Stimulated activated CD8-positive, alpha-beta memory T cell treated with anti-CD3 and anti-CD28 coated beads, Interleukin-4, amount 100 ng/mL, for 48 hours (primary cell): ENCODE measurements around the gene POU2F1.

ENCODE experiments used
- DNase-seq: peaks from one replicate; pipeline ENCODE4 v3.0.0-alpha.2; 2020

The POU2F1 gene

GRCh38 chr1:167371030-167371429 lies 150.3 kb downstream of the POU2F1 start:
- no peak for DNase-seq

GRCh38 chr1:167373398-167373797 lies 152.7 kb downstream of the POU2F1 start:
- DNase-seq: no peak

- no peak for DNase-seq
These were observed 153.3 kb downstream of the POU2F1 start for GRCh38 chr1:167373986-167374385.

- DNase-seq: no peak
These were observed 155.3 kb downstream of the POU2F1 start for GRCh38 chr1:167375949-167376348.

GRCh38 chr1:167387251-167387910 lies 166.7 kb downstream of the POU2F1 start:
- DNase-seq: no peak

GRCh38 chr1:167388976-167389375 lies 168.3 kb downstream of the POU2F1 start:
- no peak for DNase-seq

GRCh38 chr1:167392200-167392696 lies 171.6 kb downstream of the POU2F1 start:
- no peak for DNase-seq

GRCh38 chr1:167400359-167400953 lies 179.8 kb downstream of the POU2F1 start:
- DNase-seq: no peak

- peak; percentile 56 for DNase-seq
These were observed 180.7 kb downstream of the POU2F1 start for GRCh38 chr1:167401260-167401873.

- DNase-seq: no peak
These were observed 183.6 kb downstream of the POU2F1 start for GRCh38 chr1:167404161-167404888.

- DNase-seq: no peak
These were observed 184.2 kb downstream of the POU2F1 start for GRCh38 chr1:167404908-167405307.

GRCh38 chr1:167408355-167408754 lies 187.7 kb downstream of the POU2F1 start:
- no peak for DNase-seq

GRCh38 chr1:167409183-167409582 lies 188.5 kb downstream of the POU2F1 start:
- no peak for DNase-seq

- no peak for DNase-seq
These were observed 191.4 kb downstream of the POU2F1 start for GRCh38 chr1:167412072-167412471.

- no peak for DNase-seq
These were observed 192.2 kb downstream of the POU2F1 start for GRCh38 chr1:167412920-167413319.

- no peak for DNase-seq
These were observed 192.6 kb downstream of the POU2F1 start for GRCh38 chr1:167413328-167413727.

GRCh38 chr1:167416506-167416905 lies 195.8 kb downstream of the POU2F1 start:
- DNase-seq: no peak

- no peak for DNase-seq
These were observed 197.7 kb downstream of the POU2F1 start for GRCh38 chr1:167418391-167418790.

GRCh38 chr1:167419245-167419644 lies 198.6 kb downstream of the POU2F1 start:
- no peak for DNase-seq

- DNase-seq: no peak
These were observed 199.8 kb downstream of the POU2F1 start for GRCh38 chr1:167420510-167420909.

- DNase-seq: no peak
These were observed 203.3 kb downstream of the POU2F1 start for GRCh38 chr1:167423684-167424619.

GRCh38 chr1:167425482-167425881 lies 204.8 kb downstream of the POU2F1 start:
- DNase-seq: no peak
